GM12864 (cell line): ENCODE data around the gene HOATZ.

Source experiments
- DNase-seq: peaks from one replicate; pipeline ENCODE4 v3.0.0-alpha.2; 2011; ENCODE audit warnings: low read depth
- H3K4me3 ChIP-seq: 2 replicates; pipeline ENCODE4 v1.5.1; 2011; ENCODE audit warnings: mild to moderate bottlenecking, low read depth, low read length, control low read depth
- TF ChIP-seq, protein P1 (sequence below): IDR thresholded peaks from 2 replicates; pipeline ENCODE4 v1.5.1; 2011; ENCODE audit warnings: low read depth, mild to moderate bottlenecking, moderate library complexity, low read length, control low read depth, inconsistent platforms; ENCODE audit errors: missing control alignments

HOATZ gene

DNA sequence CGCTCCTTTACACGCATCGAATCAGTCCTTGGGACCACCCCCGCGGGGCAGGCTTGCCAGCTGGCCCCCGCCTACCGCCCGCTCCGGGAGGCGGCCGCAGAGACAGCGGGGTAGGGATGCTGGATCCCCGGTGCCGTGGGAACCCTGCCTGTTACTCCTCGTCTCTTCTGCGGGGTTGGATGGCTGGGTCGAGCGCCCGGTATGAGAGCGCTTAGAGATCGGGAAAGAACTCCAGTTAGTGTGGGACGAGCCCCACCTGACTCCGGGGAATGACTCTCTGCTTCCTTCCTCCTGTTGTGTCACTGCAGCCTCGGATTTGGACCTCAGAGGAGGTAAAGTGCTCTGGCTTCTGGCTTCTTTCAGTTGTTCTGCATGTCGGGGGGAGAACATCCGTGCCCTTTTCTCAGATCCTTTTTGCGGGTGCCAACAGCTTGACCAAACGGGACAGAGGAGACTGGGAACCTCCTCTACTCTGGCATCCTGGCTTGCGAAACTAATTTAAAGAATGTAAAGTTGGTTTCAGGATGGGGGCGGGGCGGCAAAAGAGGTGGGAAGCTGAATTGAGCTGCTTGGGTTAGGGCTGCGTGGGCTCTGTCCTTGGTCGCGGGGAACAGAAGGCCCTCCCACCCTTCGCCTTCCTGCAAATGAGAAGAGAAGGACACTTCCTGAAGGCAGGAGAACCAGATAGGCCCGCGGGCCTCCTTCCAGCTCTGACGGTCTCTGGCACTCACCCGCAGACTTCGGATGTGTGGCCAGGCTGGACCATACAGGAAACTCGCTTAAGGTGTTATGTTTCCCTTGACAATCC is 26.9 kb downstream of the HOATZ start:
- no peak overlapping the region for H3K4me3 ChIP-seq
- TF ChIP-seq, protein P1, sequence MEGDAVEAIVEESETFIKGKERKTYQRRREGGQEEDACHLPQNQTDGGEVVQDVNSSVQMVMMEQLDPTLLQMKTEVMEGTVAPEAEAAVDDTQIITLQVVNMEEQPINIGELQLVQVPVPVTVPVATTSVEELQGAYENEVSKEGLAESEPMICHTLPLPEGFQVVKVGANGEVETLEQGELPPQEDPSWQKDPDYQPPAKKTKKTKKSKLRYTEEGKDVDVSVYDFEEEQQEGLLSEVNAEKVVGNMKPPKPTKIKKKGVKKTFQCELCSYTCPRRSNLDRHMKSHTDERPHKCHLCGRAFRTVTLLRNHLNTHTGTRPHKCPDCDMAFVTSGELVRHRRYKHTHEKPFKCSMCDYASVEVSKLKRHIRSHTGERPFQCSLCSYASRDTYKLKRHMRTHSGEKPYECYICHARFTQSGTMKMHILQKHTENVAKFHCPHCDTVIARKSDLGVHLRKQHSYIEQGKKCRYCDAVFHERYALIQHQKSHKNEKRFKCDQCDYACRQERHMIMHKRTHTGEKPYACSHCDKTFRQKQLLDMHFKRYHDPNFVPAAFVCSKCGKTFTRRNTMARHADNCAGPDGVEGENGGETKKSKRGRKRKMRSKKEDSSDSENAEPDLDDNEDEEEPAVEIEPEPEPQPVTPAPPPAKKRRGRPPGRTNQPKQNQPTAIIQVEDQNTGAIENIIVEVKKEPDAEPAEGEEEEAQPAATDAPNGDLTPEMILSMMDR = no peak
- no peak for DNase-seq

DNA sequence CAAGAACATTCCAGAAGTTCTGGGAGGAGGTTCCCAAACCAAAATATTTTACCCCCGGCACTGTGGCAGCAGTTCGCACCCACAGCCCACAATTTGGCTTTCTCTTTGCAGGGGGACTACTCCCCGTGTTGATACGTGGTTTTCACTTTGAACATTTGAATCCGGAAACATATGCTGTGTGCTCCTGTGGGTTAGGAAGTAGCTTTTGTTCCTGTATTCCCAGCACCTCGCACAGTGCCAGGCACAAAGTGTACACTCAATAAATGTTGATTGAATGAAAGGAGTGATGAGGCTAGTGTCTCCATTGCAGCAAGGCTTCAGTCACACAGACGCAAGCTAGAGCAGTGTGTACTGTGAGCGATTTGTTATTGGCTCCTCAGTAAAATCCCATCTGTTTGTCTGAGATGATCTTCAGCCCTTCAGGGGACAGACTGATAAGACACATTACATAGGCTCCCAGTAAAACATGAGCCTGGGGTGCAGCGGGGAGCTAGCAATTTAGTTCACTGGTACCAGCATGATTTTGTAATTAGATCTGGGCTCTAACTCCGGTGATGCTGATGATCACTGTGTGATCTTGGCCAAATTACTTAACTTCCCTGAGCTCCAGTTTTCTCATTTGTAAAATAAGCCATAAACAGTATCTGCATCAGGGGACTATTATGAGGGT is 28.2 kb downstream of the HOATZ start:
- H3K4me3 ChIP-seq = no peak overlapping the region
- TF ChIP-seq, protein P1 = no peak
- DNase-seq = no peak

DNA sequence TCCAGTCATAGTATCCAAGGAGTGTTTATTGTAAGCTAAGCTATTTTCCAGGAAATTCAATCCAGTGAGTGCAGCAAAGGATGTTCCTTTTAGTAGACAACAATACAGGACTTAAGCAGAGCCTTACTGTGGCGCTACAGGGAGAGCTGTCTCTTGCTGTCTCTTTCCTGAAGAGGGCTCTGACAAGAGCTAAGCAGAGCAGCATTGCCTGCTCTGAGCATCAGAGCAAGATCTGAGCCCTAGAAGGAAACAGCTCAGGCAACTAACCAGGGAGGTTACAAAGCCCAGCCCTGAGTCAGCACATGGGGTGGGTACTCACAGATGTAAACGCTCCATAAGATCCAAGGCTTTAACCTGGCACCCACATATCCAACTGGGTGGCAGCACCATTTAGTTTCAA is 33.9 kb downstream of the HOATZ start:
- DNase-seq = no peak
- no peak overlapping the region for H3K4me3 ChIP-seq
- TF ChIP-seq, protein P1 = no peak

DNA sequence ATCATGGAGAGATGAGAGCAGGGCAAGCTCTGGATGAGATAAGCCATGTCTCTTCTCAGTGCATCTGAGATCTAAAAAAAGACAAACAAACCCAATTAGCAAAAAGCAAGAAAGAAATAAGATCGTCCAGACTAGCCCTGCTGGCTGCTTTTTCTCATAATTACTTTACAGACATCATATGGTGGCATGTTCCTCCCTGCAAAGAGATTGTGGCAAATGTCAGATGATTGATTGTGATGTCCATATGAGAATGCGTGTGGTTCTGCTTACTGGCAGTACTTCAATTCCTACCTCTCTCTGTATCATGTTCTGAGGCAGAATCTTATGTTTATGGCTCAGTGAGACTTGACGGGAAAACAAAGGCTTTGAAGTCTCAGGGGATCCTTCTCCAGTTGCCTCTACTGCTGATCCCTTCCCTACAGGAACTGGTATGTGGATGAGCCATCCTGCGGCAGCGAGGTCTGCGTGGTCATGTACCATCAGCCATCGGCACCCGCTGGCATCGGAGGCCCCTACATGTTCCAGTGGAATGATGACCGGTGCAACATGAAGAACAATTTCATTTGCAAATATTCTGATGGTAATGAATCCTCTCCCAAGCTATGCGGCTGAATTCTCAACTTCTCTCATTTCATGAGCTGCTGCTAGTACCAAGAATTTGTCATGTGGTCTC is 34.8 kb downstream of the HOATZ start:
- TF ChIP-seq, protein P1 = no peak
- DNase-seq = no peak
- H3K4me3 ChIP-seq = no peak overlapping the region

DNA sequence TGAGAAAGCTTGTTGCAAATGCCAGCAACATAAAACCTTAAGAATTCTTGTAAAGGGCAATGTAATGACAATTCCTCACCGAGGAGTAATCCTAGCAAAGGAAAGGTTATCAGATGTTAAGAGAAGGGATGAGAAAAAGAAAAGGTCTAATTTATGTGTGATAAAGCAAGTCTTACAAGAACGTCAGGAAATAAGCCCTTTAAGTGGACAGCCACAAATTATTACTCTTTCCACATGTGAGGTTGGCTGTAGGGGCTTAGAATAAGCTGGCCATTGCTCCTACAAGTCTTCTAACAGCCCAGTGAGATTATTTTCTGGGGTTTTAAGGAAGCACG is 35.3 kb downstream of the HOATZ start:
- H3K4me3 ChIP-seq = no peak overlapping the region
- no peak for DNase-seq
- TF ChIP-seq, protein P1 = no peak

DNA sequence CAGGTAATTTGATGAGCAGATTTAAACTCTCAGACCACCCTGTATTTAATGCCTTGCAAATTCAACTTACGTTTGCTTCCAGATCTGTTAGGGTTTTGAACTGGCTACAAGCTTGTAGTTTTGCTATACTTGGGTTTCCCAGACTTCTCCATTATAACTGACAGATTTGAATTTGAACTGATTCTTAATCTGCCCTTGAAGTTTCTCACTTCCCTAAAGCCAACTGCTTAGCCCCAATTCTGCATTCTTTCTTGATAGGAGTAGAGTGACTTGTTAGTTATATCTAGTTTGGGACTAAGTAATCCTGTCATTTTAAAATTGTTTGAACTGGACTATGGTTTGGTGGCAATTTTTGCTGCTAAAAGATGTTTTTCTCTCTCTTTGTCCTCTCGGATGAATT is 35.7 kb downstream of the HOATZ start:
- H3K4me3 ChIP-seq = no peak overlapping the region
- no peak for DNase-seq
- TF ChIP-seq, protein P1 = no peak
